Measurements from ENCODE around the gene EEFSEC. TPM values are rescaled to one million over a fixed set of nuclear protein-coding genes. Genes with fewer than 3 reads are reported as not detected.

Gene EEFSEC
- total RNA-seq, 1 donor from 2014 or later: 7.1 TPM

- TF ChIP-seq, protein P1, sequence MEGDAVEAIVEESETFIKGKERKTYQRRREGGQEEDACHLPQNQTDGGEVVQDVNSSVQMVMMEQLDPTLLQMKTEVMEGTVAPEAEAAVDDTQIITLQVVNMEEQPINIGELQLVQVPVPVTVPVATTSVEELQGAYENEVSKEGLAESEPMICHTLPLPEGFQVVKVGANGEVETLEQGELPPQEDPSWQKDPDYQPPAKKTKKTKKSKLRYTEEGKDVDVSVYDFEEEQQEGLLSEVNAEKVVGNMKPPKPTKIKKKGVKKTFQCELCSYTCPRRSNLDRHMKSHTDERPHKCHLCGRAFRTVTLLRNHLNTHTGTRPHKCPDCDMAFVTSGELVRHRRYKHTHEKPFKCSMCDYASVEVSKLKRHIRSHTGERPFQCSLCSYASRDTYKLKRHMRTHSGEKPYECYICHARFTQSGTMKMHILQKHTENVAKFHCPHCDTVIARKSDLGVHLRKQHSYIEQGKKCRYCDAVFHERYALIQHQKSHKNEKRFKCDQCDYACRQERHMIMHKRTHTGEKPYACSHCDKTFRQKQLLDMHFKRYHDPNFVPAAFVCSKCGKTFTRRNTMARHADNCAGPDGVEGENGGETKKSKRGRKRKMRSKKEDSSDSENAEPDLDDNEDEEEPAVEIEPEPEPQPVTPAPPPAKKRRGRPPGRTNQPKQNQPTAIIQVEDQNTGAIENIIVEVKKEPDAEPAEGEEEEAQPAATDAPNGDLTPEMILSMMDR (IDR thresholded peaks at IDR 0.05; ENCODE audit: unreplicated experiment): no peak
- Mint-ChIP-seq H3K4me3 (ENCODE audit: unreplicated experiment) (no peak overlapping the region), H3K27ac (ENCODE audit: unreplicated experiment) (no peak overlapping the region), H3K36me3 (ENCODE audit: low read depth, unreplicated experiment) (peaks cover 5% of the 10 kb centered on the region), H3K4me1 (ENCODE audit: unreplicated experiment) (peaks cover 18% of the 10 kb centered on the region), H3K9me3 (ENCODE audit: unreplicated experiment) (no peaks in the 10 kb centered on the region), H3K27me3 (ENCODE audit: unreplicated experiment) (no peaks in the 10 kb centered on the region)
- no peak for DNase-seq (ENCODE audit: low spot score)
Measured at GRCh38 chr3:128344052-128344735, 190.9 kb downstream of the EEFSEC start.

- H3K4me1 Mint-ChIP-seq (ENCODE audit: unreplicated experiment): peaks cover 18% of the 10 kb centered on the region
- no peaks in the 10 kb centered on the region for H3K9me3 Mint-ChIP-seq (ENCODE audit: unreplicated experiment)
- peaks cover 5% of the 10 kb centered on the region for H3K36me3 Mint-ChIP-seq (ENCODE audit: low read depth, unreplicated experiment)
- H3K4me3 Mint-ChIP-seq (ENCODE audit: unreplicated experiment): no peak overlapping the region
- no peak for DNase-seq (ENCODE audit: low spot score)
- no peak overlapping the region for H3K27ac Mint-ChIP-seq (ENCODE audit: unreplicated experiment)
- TF ChIP-seq, protein P1 (IDR thresholded peaks at IDR 0.05; ENCODE audit: unreplicated experiment): no peak
- H3K27me3 Mint-ChIP-seq (ENCODE audit: unreplicated experiment): no peaks in the 10 kb centered on the region
Measured at GRCh38 chr3:128345196-128345595, 191.9 kb downstream of the EEFSEC start.

DNA sequence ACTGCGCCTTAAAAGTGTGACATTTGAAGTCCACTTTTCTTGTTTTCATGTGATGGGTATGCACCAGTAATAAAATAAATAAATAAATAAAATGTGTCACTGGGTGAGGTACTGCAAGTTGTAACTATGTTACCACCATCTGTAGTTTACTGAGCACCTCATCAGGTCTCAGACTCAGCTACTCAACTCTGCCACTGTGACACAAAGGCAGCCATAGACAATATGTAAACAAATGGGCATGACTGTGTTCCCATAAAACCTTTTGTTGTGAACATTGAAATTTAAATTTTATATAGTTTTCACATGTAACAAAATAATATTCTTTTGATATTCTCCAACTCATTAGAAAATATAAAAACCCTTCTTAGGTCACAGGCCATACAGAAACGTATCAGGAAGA is 193.3 kb downstream of the EEFSEC start:
- H3K4me3 Mint-ChIP-seq (ENCODE audit: unreplicated experiment): no peak overlapping the region
- H3K36me3 Mint-ChIP-seq (ENCODE audit: low read depth, unreplicated experiment): no peaks in the 10 kb centered on the region
- DNase-seq (ENCODE audit: low spot score): no peak
- peaks cover 18% of the 10 kb centered on the region for H3K4me1 Mint-ChIP-seq (ENCODE audit: unreplicated experiment)
- no peaks in the 10 kb centered on the region for H3K9me3 Mint-ChIP-seq (ENCODE audit: unreplicated experiment)
- H3K27ac Mint-ChIP-seq (ENCODE audit: unreplicated experiment): no peak overlapping the region
- TF ChIP-seq, protein P1 (IDR thresholded peaks at IDR 0.05; ENCODE audit: unreplicated experiment): no peak
- no peaks in the 10 kb centered on the region for H3K27me3 Mint-ChIP-seq (ENCODE audit: unreplicated experiment)

GRCh38 chr3:128347282-128347681 is 194.0 kb downstream of the EEFSEC start:
- Mint-ChIP-seq H3K27ac (ENCODE audit: unreplicated experiment) (no peak overlapping the region), H3K9me3 (ENCODE audit: unreplicated experiment) (no peaks in the 10 kb centered on the region), H3K36me3 (ENCODE audit: low read depth, unreplicated experiment) (no peaks in the 10 kb centered on the region), H3K27me3 (ENCODE audit: unreplicated experiment) (no peaks in the 10 kb centered on the region), H3K4me1 (ENCODE audit: unreplicated experiment) (peaks cover 18% of the 10 kb centered on the region), H3K4me3 (ENCODE audit: unreplicated experiment) (no peak overlapping the region)
- no peak for DNase-seq (ENCODE audit: low spot score)
- TF ChIP-seq, protein P1 (IDR thresholded peaks at IDR 0.05; ENCODE audit: unreplicated experiment): no peak

DNA sequence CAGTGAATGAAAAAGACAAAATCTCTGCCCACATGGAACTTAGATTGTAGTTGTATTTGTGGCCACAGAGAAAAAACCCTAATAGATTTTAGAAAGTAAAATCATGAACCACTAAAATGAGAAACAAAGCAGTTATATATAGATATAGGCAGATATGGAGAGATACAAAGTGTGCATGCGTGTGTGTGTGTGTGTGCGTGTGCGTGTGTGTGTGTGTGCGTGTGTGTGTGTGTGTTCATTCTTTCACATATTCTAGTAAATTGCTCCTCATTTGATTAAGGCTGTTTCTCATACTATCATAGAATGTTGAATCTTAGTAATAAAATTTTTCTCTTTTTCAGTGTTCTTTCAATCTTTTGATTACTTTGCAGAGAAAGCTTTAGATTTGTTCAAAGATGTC is 194.8 kb downstream of the EEFSEC start:
- TF ChIP-seq, protein P1 (IDR thresholded peaks at IDR 0.05; ENCODE audit: unreplicated experiment): no peak
- Mint-ChIP-seq H3K4me1 (ENCODE audit: unreplicated experiment) (peaks cover 18% of the 10 kb centered on the region), H3K27me3 (ENCODE audit: unreplicated experiment) (no peaks in the 10 kb centered on the region), H3K4me3 (ENCODE audit: unreplicated experiment) (no peak overlapping the region), H3K27ac (ENCODE audit: unreplicated experiment) (no peak overlapping the region), H3K9me3 (ENCODE audit: unreplicated experiment) (no peaks in the 10 kb centered on the region), H3K36me3 (ENCODE audit: low read depth, unreplicated experiment) (no peaks in the 10 kb centered on the region)
- DNase-seq (ENCODE audit: low spot score): no peak
